Heart right ventricle (tissue), 16 donors: ENCODE data around the gene VAV1. TPM values are rescaled to one million over a fixed set of nuclear protein-coding genes. Genes with fewer than 3 reads are reported as not detected.
A peak's percentile ranks its signal among the peaks of the same experiment; 100 is the strongest.

Experiments used
- ATAC-seq, 8 donors: fragments of 200-7000 bp; cut with Tn5 transposase; one replicate each; pipeline ENCODE4 v1.9.1; 2020; ENCODE audit warnings: mild to moderate bottlenecking in 8 of 8, moderate library complexity in 8 of 8, moderate number of reproducible peaks in 1 of 8
- DNase-seq, 2 donors: peaks; one replicate each; pipeline ENCODE4 v3.0.0-alpha.2; 2020
- H3K27ac ChIP-seq, 10 donors: fragments of 200-600 bp; sonication (generic) in 2 of 10; one replicate each; pipeline versions ENCODE4 v1.5.0 to v1.8.0; 2020 to 2022; ENCODE audit warnings: mild to moderate bottlenecking in 3 of 10
- H3K27me3 ChIP-seq, 7 donors: fragments of 200-600 bp; one replicate each; pipeline ENCODE4 v1.8.0; 2021 to 2022; ENCODE audit warnings: mild to moderate bottlenecking in 2 of 7
- H3K36me3 ChIP-seq, 9 donors: fragments of 200-600 bp; sonication (generic) in 1 of 9; one replicate each; pipeline versions ENCODE4 v1.5.0 to v1.8.0; 2020 to 2022; ENCODE audit warnings: mild to moderate bottlenecking in 2 of 9
- H3K4me1 ChIP-seq, 9 donors: fragments of 200-600 bp; sonication (generic) in 1 of 9; one replicate each; pipeline versions ENCODE4 v1.5.0 to v1.8.0; 2020 to 2022; ENCODE audit warnings: mild to moderate bottlenecking in 4 of 9
- H3K4me3 ChIP-seq, 10 donors: fragments of 200-600 bp; sonication (generic) in 2 of 10; one replicate each; pipeline versions ENCODE4 v1.5.0 to v1.8.0; 2020 to 2022; ENCODE audit warnings: mild to moderate bottlenecking in 7 of 10, moderate library complexity in 2 of 10
- H3K9me3 ChIP-seq, 11 donors: fragments of 200-600 bp in 10 of 11; sonication (generic) in 2 of 11; one replicate each; pipeline versions ENCODE4 v1.5.0 to v1.8.0; 2013 to 2022; ENCODE audit warnings: mild to moderate bottlenecking in 2 of 11, control low read depth in 1 of 11, moderate library complexity in 1 of 11
- CTCF ChIP-seq, 9 donors: fragments of 200-600 bp; sonication (generic) in 2 of 9; IDR thresholded peaks; one replicate each; pipeline versions ENCODE4 v1.5.0 to v1.8.0; 2021 to 2022; ENCODE audit warnings: antibody characterized with exemption in 9 of 9, mild to moderate bottlenecking in 5 of 9, moderate library complexity in 1 of 9
- WGBS, 2 donors: extraction: QIAGEN DNeasy Blood & Tissue Kit; methylation state at CpG; one replicate each; pipeline ENCODE4 v1.1.7; 2013; ENCODE audit warnings: inconsistent platforms in 1 of 2; 5-methylcytosine and 5-hydroxymethylcytosine counted together
- intact Hi-C, 10 donors: fragments of 100-400 bp; cut with DNase I; formaldehyde crosslinking; loops; one replicate each; pipeline versions ENCODE4 v1.11.1 to v1.14.2; 2022
- long read RNA-seq, 3 donors: library from polyadenylated mRNA; unstranded; transcript quantifications; one replicate each; pipeline ENCODE4 v2.0.0, GENCODE V29; 2020 to 2021
- polyA plus RNA-seq, 2 donors: library from polyadenylated mRNA; stranded (reverse); fragments of 200-250 nt; gene quantifications; one replicate each; pipeline ENCODE4 v1.2.3, GENCODE V29; 2013
- total RNA-seq, 10 donors: library from RNA; stranded (reverse); fragmentation: NEBNext Ultra II Directional in 3 of 10; extraction: Animal tissue kit (Norgen Biotek cat#: 25700) in 3 of 10; gene quantifications; one replicate each; pipeline versions ENCODE4 v1.2.1 to v1.2.4, GENCODE V29; 2021 to 2023
- donor health status: Arrhythmogenic right ventricular cardiomyopathy.
- donor health status: ischemic (EF 13 %, LVEDD 7.1; RV severe dilation, severe dysfunction).
- donor health status: healthy with polysubstance abuse.
- donor health status: DM: no; HTN: yes; CAD: no.
- donor health status: DM: no; HTN: no; CAD: no.
- donor health status: ischemic (EF 25% LVEDD 6.9; RV normal size, moderate dysfunction).
- donor health status: ischemic (EF 25% LVEDD 5.7; RV mildly dilated, moderate dysfunction).
- donor health status: healthy.
- donor health status: DM: yes; HTN: yes; CAD: no.
- donor health status: Ischemic cardiomyopathy.
- donor health status: ischemic (EF 35%, LVEDD 5.7; RV mildly dilated, moderate dysfunction).
- donor health status: nonischemic (EF 11% LVEDD 7.7; RV severe dilation, severe dysfunction).
- donor health status: DM: yes; HTN: yes; CAD: no.
- donor health status: PGD.
- donor health status: ischemic (EF 29% LVEDD 5.4; RV normal size, mild dysfunction).
- donor health status: nonischemic (EF 23%, LVEDD 6.1; RV moderate dilation, normal function).

VAV1 gene
- total RNA-seq (10 to 100 TPM in 1 of 10 donors, 1 to 10 TPM in 6, under 1 TPM in 3; 0.45 to 11.0 (median 1.4) TPM), polyA plus RNA-seq (1 to 10 TPM in 1 of 2 donors, under 1 TPM in 1; 0.70 to 1.3 TPM)
- long read RNA-seq, donor 1 = 0 reads
- long read RNA-seq, donor 2, partial matches to known transcripts = 1 of 4 reads
- long read RNA-seq, donor 2, other reads (novel, unspliced or antisense) = 1 of 4 reads
- long read RNA-seq, donor 3 = 0 reads

GRCh38 chr19:6772028-6772865 is at the start of gene VAV1:
Gene VAV1, plus strand, starts transcription at chr19:6772708. Its CDS starts 100 bp downstream, at chr19:6772808.
- peaks cover 2 to 36% (median 6%) of the 10 kb centered on the region in 9 donors for H3K4me1 ChIP-seq
- WGBS, 2 donors = 54 to 60% methylated on average over 24 to 25 of the region's 25 CpGs
- peak in 2 of 9 donors; percentile 11 to 38 for TF ChIP-seq CTCF (IDR thresholded peaks at IDR 0.05)
- no peaks in the 10 kb centered on the region for H3K9me3 ChIP-seq
- peaks cover 3 to 31% (median 18%) of the 10 kb centered on the region in 7 donors for H3K27me3 ChIP-seq
- ATAC-seq = peak; percentile 60 to 84 (median 74)
- intact Hi-C loops = no loop called here
- H3K27ac ChIP-seq = peak within 1 kb of the TSS in 7 of 10 donors; percentile 5 to 94 (median 35)
- DNase-seq = peak; percentile 32 to 61
- peak within 1 kb of the TSS in 8 of 10 donors; percentile 21 to 78 (median 42) for H3K4me3 ChIP-seq
- no peaks in the 10 kb centered on the region for H3K36me3 ChIP-seq

GRCh38 chr19:6723108-6723618 is 49.3 kb upstream of the VAV1 start:
- Histone ChIP-seq H3K27ac (peak overlapping the region in 3 of 10 donors; percentile 11 to 44 (median 33)), H3K36me3 (no peaks in the 10 kb centered on the region), H3K4me1 (peaks cover 0 to 50% (median 0%) of the 10 kb centered on the region in 9 donors), H3K9me3 (no peaks in the 10 kb centered on the region), H3K27me3 (peaks cover 0 to 13% (median 0%) of the 10 kb centered on the region in 7 donors), H3K4me3 (no peak overlapping the region)
- TF ChIP-seq CTCF (IDR thresholded peaks at IDR 0.05) = no peak
- intact Hi-C loops = no loop called here
- ATAC-seq (peak in 4 of 8 donors; percentile 24 to 43 (median 33)), DNase-seq (no peak)
- WGBS, 2 donors = 20 to 26% methylated on average over 13 of the region's 13 CpGs

GRCh38 chr19:6723738-6724137 is 48.8 kb upstream of the VAV1 start:
- no peaks in the 10 kb centered on the region for H3K36me3 ChIP-seq
- intact Hi-C loops = no loop called here
- no peak overlapping the region for H3K4me3 ChIP-seq
- H3K27me3 ChIP-seq = peaks cover 0 to 11% (median 0%) of the 10 kb centered on the region in 7 donors
- H3K27ac ChIP-seq = peak overlapping the region in 3 of 10 donors; percentile 11 to 44 (median 35)
- TF ChIP-seq CTCF (IDR thresholded peaks at IDR 0.05) = no peak
- H3K4me1 ChIP-seq = peaks cover 0 to 56% (median 0%) of the 10 kb centered on the region in 9 donors
- WGBS, 2 donors = 54 to 60% methylated on average over 5 of the region's 5 CpGs
- no peaks in the 10 kb centered on the region for H3K9me3 ChIP-seq
- ATAC-seq = no peak
- no peak for DNase-seq
